ENCODE results near the gene UBXN10.

UBXN10 gene

DNA sequence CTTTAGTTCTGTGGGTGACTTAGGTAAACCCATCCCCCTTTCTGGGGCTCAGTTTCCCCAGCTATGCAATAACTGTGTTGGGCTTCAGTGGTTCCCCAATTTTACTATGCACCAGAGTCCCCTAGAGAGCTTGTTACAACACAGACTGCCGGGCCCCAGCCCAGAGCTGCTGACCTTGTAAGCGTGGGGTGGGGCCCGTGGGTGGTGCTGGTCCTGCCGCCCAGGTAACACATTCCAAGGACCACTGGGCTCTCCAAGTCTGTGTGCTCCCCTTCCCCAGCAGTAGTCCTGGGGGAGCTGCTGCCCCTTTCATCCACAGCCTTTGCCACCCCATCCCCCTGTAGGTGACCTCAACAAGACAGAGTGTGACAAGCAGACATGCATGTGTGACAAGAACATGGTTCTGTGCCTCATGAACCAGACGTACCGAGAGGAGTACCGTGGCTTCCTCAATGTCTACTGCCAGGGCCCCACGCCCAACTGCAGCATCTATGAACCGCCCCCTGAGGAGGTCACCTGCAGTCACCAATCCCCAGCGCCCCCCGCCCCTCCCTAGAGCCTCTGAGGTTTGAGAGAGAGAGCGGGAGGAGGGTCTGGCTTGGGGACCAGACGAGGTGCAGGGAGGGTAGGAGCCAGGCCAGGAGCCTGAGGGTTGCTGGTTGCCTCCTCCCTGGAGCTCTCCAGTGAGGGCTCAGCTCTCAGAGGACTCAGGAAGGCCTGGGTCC, 37.9 kb upstream of the UBXN10 start:
- TF ChIP-seq CTCF (IDR thresholded peaks at IDR 0.05; ENCODE audit: insufficient read depth, missing control alignments) = no peak
- DNase-seq (ENCODE audit: insufficient read length, low spot score) (no peak), FAIRE-seq (no peak)

DNA sequence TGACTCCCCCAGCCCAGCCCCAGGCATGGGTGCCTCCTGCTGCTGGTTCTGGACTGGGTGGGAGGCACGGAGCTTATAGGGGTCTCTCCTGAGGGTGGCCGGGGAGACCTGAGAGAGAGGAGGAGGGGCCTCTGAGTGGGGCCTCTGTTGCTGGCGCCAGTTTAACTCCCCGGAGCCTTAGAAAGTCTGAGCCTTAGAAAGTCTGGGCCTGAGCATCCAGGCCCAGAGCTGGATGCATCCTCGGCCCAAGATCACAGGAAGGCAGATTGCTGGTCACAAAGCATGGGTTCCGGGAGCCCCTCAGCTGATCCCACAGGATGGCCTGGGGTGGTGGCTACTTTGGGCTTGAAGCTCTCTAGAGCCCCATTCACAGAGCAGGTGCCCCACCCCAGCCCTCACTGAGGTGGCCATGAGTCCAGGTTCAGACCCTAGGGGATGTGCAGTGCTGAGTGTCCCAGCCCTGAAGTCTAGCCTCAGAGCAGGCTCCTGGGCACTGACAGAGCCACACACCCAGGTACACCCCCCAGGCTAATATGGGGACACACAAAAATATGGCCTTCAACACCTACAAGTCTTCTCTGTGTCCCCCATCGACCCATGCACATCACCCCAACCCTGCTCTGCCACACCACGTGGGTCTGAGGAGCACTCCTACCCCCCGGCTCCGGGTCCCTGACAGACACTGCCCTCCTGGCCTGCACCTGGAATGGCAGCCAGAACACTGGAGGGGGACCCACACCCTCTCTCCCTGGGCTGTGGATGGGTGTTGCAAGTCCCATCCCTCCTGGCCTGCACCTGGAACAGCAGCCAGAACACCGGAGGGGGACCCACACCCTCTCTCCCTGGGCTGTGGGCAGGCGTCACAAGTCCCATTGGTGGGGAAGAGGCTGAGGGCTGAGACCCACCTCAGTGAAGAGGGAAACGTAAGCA, 37.1 kb upstream of the UBXN10 start:
- DNase-seq (ENCODE audit: insufficient read length, low spot score) (no peak), FAIRE-seq (no peak)
- no peak for TF ChIP-seq CTCF (IDR thresholded peaks at IDR 0.05; ENCODE audit: insufficient read depth, missing control alignments)

GRCh38 chr1:20149601-20150325, 36.1 kb upstream of the UBXN10 start:
- FAIRE-seq = no peak
- TF ChIP-seq CTCF (IDR thresholded peaks at IDR 0.05; ENCODE audit: insufficient read depth, missing control alignments) = no peak

DNA sequence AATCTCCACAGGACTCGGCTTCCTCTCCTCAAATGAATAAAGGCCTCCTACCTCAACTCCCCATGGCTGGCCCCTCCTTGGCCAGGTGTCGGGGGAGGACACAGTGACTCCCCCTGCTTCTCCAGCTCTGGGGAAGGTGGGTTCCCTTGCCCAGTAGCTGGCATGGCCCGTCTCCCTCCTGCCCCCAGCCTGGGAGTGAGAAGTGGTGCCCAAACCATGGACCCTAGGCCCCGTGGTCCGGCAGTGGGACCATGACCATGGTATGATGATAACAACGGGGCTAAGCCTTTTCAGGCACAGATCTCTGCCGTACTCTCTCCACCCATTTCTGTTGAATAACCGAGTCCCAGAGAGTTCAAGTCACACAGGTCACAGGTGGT, 35.6 kb upstream of the UBXN10 start:
- FAIRE-seq (no peak), DNase-seq (ENCODE audit: insufficient read length, low spot score) (no peak)
- no peak for TF ChIP-seq CTCF (IDR thresholded peaks at IDR 0.05; ENCODE audit: insufficient read depth, missing control alignments)

More at GRCh38 chr1:20149601-20150325, 36.1 kb upstream of the UBXN10 start:
- DNase-seq (ENCODE audit: insufficient read length, low spot score) = no peak

- FAIRE-seq (no peak), DNase-seq (ENCODE audit: insufficient read length, low spot score) (no peak)
- no peak for TF ChIP-seq CTCF (IDR thresholded peaks at IDR 0.05; ENCODE audit: insufficient read depth, missing control alignments)
Observed at GRCh38 chr1:20150969-20151368, 34.9 kb upstream of the UBXN10 start.

DNA sequence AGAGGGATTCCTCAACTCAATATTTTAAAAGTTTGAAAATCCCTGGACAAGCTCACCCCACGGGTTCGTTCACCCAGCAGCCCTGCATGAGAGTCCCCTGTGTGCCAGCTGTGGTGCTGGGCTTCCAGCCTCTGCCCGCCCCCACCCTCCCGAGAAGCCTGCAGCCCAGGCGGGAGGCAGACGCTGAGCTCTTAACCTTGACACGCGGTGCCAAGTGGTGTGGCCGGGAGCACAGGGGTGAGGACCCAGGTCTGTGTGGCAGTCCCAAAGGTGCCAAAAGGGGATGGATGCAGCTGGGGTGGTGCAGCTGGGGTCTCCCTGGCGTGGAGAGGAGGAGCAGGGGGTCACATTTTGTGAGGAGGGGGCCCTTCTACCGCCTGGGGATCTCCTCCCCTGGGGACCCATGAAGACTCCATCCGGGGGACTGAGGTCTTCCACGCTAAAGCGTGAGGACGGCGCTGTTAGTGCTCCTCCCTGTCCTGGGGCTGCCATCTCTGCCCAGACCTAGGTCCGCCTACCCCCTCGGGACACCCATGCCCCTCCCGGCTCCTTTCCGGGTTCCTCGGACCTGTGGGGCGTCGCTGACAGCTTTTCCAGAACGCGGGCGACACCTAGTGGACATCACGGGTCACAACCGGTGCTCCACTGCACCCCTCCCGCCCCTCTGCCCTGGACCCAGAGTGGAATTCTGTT, 33.8 kb upstream of the UBXN10 start:
- peak; percentile 62 for DNase-seq (ENCODE audit: insufficient read length, low spot score)
- peak; percentile 80 for TF ChIP-seq CTCF (IDR thresholded peaks at IDR 0.05; ENCODE audit: insufficient read depth, missing control alignments)
- no peak for FAIRE-seq

Data from D721Med (cell line).